NCI-H2196 (cell line): Measurements from ENCODE around the gene SCFD2.
"Not testable (repeated sequence)": the region's sequence is repeated elsewhere in the genome, so short reads cannot be mapped to it uniquely, and the experiment has no call there.

Experiments used
- DNase-seq: peaks from one replicate; lab custom pipeline; 2025; ENCODE audit not compliant: unreplicated experiment; lab: John Stamatoyannopoulos, UW

Gene SCFD2

DNA sequence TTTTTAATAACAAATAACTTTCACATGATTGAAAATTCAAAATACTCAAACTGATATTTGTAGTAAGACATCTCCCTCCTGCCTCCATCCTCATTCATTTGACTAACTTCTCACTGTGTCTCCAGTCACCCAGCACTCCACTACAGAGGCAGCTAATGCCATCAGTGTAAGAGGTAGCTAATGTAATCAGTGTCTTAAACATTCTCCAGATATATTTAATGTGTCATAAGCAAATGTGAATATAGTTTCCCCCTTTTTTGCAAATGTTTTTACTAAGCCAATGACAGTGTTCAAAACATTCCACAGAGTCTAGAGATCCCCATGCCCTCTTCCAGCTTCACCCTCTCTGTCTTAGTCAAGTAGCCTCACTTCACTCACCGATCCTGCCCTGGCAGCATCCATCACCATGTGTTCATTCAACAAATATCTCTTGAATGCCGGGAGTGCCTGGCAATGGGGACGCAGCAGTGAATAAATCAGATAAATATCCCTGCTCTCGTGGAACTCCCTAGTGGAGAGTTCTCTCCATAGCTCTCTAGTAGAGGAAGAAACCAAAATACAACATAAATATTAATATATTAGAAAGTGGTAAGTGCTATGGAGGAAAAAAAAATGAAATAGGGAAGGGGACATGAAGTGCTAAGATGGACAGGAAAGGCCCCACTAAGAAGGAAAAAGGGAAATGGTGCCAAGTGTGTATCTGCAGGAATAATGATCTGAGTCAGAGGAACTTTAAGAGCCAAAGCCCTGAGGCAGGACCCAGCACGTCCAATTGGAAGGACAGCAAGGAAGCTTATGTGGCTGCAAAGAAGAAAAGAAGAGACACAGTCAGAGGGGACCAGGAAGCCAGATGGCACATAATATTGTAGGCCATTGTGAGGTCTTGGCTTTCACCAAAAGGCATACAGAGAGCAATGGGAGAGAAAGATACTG, 18.7 kb downstream of the SCFD2 start:
- DNase-seq, result no peak

DNA sequence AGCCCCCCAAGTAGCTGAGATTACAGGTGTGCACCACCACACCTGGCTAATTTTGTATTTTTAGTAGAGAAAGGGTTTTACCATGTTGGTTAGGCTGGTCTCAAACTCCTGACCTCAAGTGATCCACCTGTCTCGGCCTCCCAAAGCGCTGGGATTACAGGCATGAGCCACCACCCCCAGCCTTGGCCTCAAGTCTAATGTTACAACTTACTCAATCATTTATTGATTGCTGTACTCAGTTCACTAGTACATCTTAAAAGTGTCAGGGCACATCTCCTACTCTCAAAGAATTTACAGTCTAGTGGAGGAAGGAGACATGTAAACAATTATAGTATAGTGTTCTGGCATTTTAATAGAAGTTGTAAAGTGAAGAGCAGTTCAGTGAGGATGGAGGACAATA, 19.5 kb downstream of the SCFD2 start:
- not testable (repeated sequence) for DNase-seq

DNA sequence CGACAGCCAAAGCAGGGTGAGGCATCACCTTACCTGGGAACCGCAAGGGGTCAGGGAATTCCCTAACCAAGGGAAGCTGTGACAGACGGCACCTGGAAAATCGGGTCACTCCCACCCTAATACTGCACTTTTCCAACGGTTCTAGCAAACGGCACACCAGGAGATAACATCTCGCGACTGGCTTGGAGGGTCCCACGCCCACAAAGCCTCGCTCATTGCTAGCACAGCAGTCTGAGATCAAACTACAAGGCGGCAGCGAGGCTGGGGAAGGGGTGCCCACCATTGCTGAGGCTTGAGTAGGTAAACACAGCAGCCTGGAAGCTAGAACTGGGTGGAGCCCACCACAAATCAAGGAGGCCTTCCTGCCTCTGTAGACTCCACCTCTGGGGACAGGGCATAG, 25.7 kb downstream of the SCFD2 start:
- DNase-seq, result not testable (repeated sequence)

DNA sequence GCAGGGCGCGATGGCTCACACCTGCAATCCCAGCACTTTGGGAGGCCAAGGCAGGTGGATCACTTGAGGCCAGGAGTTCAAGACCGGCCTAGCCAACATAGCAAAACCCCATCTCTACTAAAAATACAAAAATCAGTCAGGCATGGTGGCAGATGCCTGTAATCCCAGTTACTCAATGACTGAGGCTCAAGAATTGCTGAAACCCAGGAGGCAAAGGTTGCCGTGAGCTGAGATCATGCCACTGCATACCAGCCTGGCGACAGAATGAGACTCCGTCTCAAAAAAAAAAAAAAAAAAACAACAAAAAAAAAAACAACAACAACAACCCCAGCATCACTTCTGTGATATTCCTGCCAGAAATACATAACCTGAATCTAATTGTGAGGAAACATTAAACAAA, 30.9 kb downstream of the SCFD2 start:
- not testable (repeated sequence) for DNase-seq

DNA sequence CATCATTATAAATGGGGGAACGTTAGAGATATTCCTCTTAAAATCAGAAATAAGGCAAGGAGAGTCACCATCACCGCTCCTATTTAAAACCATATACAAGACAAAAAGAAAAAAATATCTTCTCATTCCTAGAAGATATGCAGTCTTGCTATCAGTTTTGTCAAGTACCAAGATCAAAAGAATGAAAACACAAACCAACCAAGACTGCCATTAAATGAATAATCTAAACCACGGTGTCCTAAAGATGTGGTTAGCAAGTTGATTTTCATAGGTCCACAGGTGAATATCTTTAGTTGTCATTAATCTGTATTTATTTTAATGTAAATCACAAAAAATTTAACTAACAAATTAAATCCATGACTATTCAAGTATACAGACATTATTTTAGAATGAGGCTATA, 39.3 kb downstream of the SCFD2 start:
- DNase-seq, result no peak

DNA sequence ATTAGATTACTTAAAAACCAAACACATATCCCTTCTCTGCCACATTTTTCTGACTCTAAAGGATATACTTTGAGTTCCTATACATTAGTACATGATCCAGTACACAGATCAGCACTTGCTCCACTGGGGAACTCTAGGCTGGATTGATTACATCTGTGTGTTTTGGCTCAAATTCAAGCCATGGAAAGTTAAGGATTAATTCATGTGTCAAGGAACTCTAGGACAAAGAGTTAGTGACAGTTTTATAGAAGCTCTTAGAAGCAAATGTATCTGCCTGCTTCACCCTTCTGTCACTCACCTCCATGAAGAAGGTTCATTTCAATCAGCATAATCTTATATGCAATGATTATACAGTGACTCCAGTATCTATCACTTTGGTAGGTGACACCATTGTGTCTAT, 43.2 kb downstream of the SCFD2 start:
- DNase-seq, result no peak

DNA sequence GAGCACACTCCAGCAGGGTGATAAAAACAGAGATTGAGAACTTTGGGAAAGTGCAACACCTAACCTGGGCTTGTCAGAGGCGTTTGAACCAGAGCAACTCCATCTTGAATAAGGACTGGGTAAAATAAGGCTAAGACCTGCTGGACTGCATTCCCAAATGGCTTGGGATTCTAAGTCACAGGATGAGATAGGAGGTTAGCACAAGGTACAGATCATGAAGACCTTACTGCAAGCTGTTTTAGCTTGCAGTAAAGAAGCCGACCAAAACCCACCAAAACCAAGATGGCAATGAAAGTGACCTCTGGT, 43.9 kb downstream of the SCFD2 start:
- no peak for DNase-seq

DNA sequence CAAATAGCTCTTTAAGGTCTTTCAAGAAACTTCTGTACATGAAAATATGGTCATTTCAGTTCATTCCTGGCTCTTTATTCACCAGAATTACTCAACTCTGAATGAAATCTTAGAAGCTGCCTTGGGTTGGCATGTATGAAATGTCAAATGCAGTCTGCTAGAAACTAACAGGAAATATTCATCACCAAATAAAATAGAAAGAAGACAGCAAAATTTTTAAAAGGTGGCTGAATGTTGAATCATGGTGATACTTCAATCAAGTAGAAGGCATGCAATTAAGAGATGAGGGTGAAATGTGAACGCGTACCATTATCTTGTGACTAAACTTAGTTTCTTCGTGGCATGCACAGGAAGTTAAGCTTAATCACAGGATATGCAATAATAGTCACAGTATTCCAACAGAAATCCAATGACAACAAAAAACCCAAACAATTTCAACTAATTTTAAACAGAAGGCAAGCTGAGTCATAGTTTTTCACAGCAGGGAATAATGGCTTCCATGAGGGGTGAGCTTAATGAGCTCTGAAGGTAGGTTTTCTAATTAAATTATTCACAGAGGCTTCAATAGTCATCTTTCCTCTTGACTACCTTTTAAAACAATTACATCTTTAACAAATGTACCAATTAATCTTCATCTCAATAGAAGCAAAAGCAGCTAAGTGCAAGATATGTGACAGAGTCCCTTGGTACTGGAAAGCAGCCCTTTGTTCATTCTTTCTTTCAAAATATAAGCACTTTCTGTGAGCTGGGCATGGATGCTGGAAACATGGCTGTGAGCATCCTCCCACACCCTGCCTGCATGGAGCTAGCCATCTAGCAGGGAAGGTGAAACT, 44.5 kb downstream of the SCFD2 start:
- no peak for DNase-seq

DNA sequence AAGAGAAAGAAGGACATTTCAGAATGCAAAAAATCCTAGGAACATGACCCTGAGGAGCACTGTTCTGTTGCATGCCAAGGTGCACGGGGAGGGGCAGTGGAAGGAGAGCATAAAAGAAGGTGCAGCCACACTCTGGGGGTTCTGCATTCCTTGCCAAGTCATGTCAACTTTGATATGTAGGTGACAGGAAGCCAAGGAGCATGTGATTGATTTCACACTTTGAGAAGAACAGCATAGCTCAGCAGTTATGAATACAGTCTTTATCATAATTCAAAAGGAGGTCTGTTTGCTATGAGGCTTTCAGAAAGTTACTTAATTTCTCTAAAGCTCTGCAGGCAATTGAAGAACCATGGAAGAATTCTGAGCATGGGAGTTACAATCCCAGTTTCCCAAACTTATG, 50.6 kb downstream of the SCFD2 start:
- no peak for DNase-seq

DNA sequence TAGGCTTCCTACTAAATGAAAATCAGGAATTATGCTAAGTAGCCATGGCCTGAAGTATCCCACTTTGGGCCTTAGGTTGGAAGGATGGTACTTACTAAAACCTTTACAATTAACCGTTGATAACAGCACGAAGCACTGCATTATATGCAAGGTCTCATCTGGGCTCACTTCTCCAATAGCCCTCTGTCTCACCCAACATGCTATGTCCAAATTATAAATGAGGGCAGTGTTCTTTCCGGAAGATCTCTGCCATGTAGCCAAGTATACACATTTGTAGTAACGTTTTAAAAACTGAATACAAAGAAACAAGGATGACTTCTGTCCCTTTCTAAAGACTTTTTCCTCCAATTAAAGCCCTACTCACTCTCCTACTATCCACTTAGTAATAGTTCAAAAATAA, 51.6 kb downstream of the SCFD2 start:
- DNase-seq, result no peak

DNA sequence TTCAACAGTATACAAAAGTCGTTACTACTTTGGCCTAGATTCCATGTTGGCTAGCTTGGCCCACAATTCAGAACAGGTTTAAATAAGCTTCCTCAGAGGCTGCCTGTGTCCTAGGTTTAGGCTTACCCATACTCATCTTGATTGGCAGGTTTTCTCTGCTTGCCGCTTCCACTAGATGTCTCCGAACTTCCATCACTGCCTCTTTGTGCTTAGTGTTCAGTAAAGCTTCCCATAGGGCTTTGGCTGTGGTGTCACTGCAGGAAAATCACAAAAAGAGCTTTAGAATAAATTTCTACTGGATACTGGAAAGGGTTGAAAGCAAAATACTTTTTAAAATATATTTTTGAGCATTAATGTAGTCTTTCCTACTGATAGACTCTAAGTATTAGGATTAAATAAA, 52.4 kb downstream of the SCFD2 start:
- DNase-seq, result no peak

DNA sequence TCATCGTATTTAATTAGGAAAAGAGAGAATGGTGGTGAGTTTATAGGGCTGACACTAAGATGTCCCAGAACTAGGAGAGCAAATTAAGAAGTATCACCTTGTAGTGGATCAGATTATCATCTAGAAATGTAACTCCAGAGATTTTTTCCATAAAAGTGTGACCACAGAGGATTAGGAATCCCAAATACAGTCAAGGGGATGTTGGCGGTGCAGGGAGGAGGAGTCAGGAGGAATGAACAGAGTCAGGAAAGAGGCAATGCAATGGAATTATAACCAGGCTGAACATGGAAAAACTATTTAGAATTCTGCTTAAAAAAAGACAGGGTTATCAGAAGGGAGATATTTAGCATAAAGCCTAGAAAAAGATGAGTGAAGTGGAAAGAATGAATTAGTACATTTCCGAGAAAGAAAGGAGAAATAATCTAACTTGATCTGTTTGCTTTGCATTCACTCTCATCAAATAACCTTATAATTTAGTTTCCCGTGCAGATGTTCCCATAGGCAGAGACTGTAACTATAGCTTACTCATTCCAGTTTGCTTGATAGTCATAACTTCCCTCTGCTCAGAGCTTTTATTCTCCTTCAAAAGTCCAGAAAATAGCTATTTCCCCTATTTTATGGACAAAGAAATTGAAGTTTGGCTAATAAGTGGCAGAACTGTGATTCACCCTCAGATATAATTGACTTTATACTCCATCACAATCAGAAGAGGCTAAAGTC, 56.4 kb downstream of the SCFD2 start:
- DNase-seq, result no peak

DNA sequence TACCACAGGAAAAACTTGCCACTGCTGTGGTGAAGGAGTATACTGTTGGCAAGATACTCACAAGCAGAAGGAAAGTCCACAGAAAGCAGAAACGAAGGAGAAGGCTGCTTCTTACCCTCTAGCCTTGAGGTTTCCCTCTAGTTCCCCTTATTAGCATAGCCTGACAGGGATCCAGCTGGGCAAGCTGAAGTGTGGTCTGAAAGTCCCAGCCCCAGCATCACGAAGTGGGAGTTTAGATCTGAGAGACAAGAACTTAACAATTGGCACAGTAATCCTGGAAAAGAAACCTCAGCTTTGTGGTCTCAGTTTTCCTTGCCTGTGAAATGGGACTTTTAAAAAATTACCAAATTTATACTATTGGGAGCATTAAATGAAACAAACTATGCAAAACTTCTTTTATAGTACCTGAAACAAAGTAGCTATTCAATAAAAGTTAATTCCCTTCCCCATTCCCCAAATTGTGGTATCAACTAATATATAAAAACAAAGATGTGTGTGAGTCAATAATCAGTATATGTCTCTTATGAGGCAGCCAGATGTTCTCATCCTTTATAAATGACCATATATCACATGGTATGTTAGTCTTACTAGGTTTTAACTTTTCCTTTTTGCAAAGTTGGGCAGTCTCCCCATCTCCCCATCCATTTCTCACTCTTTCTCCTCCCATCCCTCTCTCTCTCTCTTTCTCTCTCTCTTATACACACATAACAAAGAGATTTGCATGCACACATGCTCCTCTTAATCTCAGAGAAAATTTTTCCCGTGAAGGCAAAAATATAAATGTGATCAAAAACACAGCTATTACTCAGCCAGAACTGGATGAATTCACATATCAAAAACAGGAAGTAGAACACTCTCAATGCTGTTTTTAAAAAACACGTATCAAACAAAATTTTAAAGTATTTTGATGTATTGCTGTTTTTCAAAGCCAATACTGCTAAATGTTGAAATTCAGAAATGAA, 57.8 kb downstream of the SCFD2 start:
- no peak for DNase-seq

DNA sequence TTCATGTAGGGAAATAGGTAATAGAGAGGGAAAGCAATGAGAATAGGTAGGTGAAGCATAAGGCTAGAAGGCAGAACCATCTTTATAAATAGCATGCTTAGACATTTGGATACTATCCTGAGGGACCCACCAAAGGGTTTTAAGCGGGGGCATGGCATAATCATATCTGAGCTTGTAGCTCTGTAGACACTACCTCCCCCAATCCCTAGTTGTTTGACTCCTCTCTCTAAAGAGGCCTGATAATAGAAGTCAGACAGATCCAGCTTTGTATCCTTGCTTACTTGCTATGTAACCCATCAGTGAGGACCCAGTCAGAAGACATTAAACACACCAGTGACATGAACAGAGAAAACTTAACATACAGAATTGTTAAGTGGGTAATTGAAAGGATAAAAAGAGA, 58.7 kb downstream of the SCFD2 start:
- no peak for DNase-seq

DNA sequence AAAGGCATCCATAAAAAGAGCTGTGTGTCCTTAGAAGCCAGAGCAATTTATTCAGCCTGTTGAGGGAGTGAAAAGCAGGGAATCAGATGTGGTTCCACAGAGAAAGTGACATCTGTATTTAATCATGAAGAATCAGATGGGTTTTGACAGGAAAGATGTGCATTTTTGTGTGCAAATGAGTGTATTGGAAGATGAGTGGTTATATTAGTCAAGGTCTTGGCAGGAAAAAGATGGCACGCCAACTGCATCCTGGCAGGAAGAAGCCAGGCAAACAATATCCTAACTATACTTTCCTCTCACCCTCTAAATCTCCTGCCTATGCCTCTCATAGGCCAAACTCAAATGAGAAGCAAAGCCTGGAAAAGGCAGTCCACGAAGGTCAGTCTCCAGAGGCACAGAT, 59.1 kb downstream of the SCFD2 start:
- DNase-seq, result no peak

DNA sequence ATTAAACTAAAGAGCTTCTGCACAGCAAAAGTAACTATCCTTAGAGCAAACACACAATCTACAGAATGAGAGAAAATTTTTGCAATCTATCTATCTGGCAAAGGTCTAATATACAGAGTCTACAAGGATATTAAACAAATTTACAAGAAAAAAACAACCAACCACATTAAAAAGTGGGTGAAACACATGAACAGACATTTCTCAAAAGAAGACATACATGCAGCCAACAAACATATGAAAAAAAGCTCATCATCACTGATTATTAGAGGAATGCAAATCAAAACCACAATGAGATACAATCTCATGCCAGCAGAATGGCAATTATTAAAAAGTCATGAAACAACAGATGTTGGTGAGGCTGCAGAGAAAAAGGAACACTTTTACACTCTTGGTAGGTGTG, 73.7 kb downstream of the SCFD2 start:
- DNase-seq, result not testable (repeated sequence)

DNA sequence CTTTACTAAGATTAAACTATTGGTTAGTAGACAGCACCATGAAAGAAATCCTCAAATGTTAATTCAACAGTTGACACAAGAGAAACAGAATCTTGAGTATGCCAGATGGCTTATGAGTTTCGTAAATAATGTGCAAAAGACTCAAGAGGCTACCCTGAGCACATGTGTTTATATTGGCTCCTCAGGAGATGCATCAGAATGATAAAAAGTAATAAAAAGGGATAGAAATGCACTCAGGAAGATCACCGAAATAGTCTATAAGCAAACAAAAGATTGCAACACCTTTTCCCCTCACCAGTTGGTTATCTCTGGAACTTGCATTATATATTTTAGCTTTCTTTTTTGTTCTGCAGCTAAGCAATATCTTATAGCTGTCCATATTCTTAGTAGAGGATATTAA, 84.4 kb downstream of the SCFD2 start:
- DNase-seq, result no peak

DNA sequence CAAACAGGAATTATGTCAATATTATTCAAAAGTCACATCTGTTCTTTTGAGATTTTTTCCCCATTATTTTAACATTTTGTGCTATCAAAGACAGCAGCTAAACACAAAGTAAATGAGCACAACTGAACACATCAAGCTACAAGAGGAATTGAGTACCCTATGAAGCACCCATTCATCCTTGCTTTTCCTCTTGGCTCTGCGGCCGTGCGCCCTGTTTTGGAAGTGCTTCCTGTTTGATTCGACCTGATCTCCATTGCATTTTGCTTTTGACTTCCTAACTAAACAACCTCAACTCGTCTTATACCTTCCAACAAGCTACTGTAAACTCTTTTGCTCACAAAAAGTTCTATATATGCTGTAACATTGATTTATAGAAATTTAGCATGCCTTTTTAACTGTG, 85.0 kb downstream of the SCFD2 start:
- no peak for DNase-seq

DNA sequence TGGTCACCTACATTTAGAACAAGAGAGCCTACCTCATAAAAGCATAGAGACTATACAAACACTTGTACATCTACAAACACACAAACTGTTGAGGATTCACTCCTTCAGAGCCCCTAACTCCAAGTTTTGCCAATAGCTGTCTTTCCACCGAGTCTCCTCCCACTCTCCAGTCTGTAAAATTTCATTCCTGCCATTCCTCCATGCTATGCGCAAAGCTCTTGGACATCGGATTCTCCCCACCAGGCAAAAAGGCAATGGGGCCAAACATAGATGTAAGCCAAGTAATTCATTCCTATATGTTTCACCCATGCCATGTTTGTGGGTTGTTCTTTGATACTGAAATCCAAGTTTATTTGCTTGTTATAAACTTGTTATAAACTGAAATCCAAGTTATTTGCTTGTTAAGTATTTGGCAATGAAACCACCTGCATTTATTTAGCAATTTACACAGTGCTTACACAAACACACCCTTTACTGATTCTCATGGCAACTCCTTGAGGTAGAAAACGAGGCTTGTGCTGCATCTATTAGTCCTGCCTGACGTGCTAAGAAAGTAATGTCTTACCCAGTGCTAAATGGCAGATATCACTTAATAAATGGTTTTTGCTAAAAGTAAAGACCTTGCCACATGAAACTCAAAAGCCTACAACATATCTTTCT, 91.1 kb downstream of the SCFD2 start:
- no peak for DNase-seq

DNA sequence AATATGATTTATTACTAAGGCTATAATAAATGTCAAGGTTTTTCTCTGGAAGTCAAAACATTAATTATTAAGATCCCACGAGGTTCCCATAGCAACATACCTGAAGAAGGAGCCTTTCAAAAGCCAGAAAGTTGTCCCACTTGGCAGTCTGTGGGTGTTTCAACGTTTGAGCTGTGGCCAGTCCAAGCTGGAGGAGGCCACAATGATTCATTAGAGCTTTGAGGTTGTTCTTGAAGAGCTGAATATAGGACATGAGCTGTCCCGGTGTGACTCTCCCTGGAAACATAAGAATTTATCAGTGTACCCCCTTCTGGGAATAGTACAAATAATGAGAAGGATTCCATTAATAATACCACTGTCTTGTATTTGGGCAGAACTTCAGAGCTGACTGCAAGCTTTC, 92.1 kb downstream of the SCFD2 start:
- no peak for DNase-seq
